ENCODE measurements around the gene RFTN1.

GRCh38 chr3:16498130-16498890, 15.2 kb downstream of the RFTN1 start:
- TF ChIP-seq CTCF (IDR thresholded peaks at IDR 0.05 in 2 of 3, conservative IDR thresholded peaks at IDR 0.05 in 1 of 3; ENCODE audit: control insufficient read depth in 2 of 3, extremely low read depth in 1 of 3, insufficient read depth in 1 of 3, low read depth in 3 of 3, low read length in 3 of 3) = no peak
- TF ChIP-seq ZBTB4 (CRISPR knock-in tag; IDR thresholded peaks at IDR 0.05) = no peak
